ENCODE results near the gene ARHGEF12. TPM values are rescaled to one million over a fixed set of nuclear protein-coding genes. Genes with fewer than 3 reads are reported as not detected.

The ARHGEF12 gene
- total and polyA plus RNA-seq, 10 of the 15 experiments (the other 5 are each of a cell fraction or from before 2014, with no cell fraction given): 2.7 to 40.8 (median 20.9) TPM

DNA sequence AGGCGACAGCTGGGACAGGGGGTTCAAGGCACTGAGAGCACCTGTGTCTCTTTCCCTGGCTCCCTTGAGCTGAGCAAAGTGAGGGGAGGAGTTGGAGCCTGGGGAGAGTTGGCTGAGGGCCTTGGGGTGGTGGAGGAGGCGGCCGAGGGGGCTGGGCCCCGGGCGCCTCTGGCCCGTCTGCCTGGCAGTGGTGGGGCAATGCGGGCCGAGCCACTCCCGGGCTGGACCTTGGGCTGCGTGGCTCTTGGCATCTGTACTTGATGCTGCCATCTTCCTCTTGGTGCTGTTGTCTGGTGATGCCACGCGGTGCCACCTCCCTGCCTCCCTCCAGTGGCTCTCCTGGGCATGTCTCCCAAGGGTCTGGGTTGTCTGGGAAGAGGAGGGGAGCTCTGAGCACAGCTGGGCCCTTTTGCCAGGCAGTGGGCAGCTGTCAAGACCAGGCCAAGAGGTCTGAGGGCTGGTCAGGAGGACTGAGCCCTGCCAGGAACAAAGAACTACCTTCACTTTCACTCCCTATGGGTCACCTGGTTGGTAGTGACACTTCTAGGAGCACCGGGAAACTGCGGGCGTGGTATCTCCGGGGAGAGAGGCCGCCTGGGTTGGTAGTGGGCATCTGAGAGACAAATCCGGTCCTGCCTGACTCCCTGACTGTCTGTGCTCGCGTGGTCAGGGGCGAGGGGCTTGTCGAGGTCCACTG lies 176.7 kb downstream of the ARHGEF12 start:
- POLR2A ChIA-PET: no interaction called here
- no peak for ATAC-seq
- Histone ChIP-seq H3K27ac (ENCODE audit: control insufficient read depth, insufficient read depth) (no peak overlapping the region), H3K4me2 (ENCODE audit: control insufficient read depth, insufficient read depth) (no peak overlapping the region), H4K20me1 (ENCODE audit: control insufficient read depth, insufficient read depth) (no peaks in the 10 kb centered on the region; the same call in 1 of the 2 replicates), H3K79me2 (ENCODE audit: control insufficient read depth, insufficient read depth, low read length) (no peaks in the 10 kb centered on the region), H3K36me3 (ENCODE audit: control insufficient read depth in 2 of 2, insufficient read depth in 2 of 2, low read length in 1 of 2) (no peaks in the 10 kb centered on the region; a peak in 1 of 4 replicates), H3K27me3 (replicated peaks in 1 of 2; ENCODE audit: control insufficient read depth in 2 of 2, insufficient read depth in 2 of 2, low read length in 1 of 2) (no peaks in the 10 kb centered on the region), H2AFZ (ENCODE audit: control insufficient read depth, low read depth, low read length) (no peak overlapping the region), H3K9ac (ENCODE audit: control insufficient read depth, insufficient read depth, low read length) (no peak overlapping the region), H3K4me3 (no peak overlapping the region), H3K9me3 (replicated peaks; ENCODE audit: control insufficient read depth, insufficient read depth, low read length) (no peaks in the 10 kb centered on the region), H3K4me1 (ENCODE audit: control insufficient read depth, insufficient read depth, low read length) (no peaks in the 10 kb centered on the region; the same call in 1 of the 2 replicates)
- SMC1A ChIA-PET (ENCODE audit: uncharacterized antibody, unreplicated experiment): interaction anchor here (1.4 to 5.1 kb wide), 4 partner anchors 100 to 415 kb away, joined by 4 to 32 read pairs (median 4); no protein-coding TSS in a partner anchor
- intact Hi-C loops (cut with micrococcal nuclease; ENCODE audit: unreplicated experiment) (loop anchor here (5.0 kb wide), 1 partner anchor 599 kb away; no protein-coding TSS in a partner anchor), in situ Hi-C loops (cut with MboI) (loop anchor here (10.0 kb wide), 1 partner anchor 172 kb away; no protein-coding TSS in a partner anchor)
- BruUV-seq (replicated peaks): no TSS peak
- RAD21 ChIA-PET (ENCODE audit: unreplicated experiment): interaction anchor here (0.5 to 5.0 kb wide), 4 partner anchors 40 to 440 kb away, joined by 3 to 64 read pairs (median 5); no protein-coding TSS in a partner anchor
- FAIRE-seq: no peak
- CTCF ChIA-PET: interaction anchor here (1.1 to 8.9 kb wide), 6 partner anchors 10 to 682 kb away, joined by 3 to 95 read pairs (median 8); no protein-coding TSS in a partner anchor
- WGBS (ENCODE audit: insufficient coverage, insufficient replicate concordance, low lambda C conversion rate, missing lambda C conversion rate): 68% methylated on average over 22 of the region's 22 CpGs
- no peak for DNase-seq (ENCODE audit: low read depth, low spot score)
- TF ChIP-seq CEBPB (IDR thresholded peaks at IDR 0.05; ENCODE audit: borderline replicate concordance in 1 of 2, low read depth in 2 of 2, low read length in 2 of 2): no peak
- TF ChIP-seq PAX8 (IDR thresholded peaks at IDR 0.05): no peak
- no peak for TF ChIP-seq SMARCA5 (IDR thresholded peaks at IDR 0.05)
- no peak for TF ChIP-seq ASH2L (IDR thresholded peaks at IDR 0.05; ENCODE audit: borderline replicate concordance, low read depth)
- no peak for TF ChIP-seq WRNIP1 (IDR thresholded peaks at IDR 0.05; ENCODE audit: borderline replicate concordance, low read depth, low read length)
- TF ChIP-seq, protein P1, sequence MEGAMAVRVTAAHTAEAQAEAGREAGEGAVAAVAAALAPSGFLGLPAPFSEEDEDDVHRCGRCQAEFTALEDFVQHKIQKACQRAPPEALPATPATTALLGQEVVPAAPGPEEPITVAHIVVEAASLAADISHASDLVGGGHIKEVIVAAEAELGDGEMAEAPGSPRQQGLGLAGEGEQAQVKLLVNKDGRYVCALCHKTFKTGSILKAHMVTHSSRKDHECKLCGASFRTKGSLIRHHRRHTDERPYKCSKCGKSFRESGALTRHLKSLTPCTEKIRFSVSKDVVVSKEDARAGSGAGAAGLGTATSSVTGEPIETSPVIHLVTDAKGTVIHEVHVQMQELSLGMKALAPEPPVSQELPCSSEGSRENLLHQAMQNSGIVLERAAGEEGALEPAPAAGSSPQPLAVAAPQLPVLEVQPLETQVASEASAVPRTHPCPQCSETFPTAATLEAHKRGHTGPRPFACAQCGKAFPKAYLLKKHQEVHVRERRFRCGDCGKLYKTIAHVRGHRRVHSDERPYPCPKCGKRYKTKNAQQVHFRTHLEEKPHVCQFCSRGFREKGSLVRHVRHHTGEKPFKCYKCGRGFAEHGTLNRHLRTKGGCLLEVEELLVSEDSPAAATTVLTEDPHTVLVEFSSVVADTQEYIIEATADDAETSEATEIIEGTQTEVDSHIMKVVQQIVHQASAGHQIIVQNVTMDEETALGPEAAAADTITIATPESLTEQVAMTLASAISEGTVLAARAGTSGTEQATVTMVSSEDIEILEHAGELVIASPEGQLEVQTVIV (IDR thresholded peaks at IDR 0.05; ENCODE audit: borderline replicate concordance, partially characterized antibody): no peak
- TF ChIP-seq, protein P2, sequence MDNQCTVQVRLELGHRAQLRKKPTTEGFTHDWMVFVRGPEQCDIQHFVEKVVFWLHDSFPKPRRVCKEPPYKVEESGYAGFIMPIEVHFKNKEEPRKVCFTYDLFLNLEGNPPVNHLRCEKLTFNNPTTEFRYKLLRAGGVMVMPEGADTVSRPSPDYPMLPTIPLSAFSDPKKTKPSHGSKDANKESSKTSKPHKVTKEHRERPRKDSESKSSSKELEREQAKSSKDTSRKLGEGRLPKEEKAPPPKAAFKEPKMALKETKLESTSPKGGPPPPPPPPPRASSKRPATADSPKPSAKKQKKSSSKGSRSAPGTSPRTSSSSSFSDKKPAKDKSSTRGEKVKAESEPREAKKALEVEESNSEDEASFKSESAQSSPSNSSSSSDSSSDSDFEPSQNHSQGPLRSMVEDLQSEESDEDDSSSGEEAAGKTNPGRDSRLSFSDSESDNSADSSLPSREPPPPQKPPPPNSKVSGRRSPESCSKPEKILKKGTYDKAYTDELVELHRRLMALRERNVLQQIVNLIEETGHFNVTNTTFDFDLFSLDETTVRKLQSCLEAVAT (IDR thresholded peaks at IDR 0.05): no peak
- no peak for TF ChIP-seq SRF (IDR thresholded peaks at IDR 0.05; ENCODE audit: low read depth in 2 of 2, low read length in 2 of 2)
- TF ChIP-seq, protein P3, sequence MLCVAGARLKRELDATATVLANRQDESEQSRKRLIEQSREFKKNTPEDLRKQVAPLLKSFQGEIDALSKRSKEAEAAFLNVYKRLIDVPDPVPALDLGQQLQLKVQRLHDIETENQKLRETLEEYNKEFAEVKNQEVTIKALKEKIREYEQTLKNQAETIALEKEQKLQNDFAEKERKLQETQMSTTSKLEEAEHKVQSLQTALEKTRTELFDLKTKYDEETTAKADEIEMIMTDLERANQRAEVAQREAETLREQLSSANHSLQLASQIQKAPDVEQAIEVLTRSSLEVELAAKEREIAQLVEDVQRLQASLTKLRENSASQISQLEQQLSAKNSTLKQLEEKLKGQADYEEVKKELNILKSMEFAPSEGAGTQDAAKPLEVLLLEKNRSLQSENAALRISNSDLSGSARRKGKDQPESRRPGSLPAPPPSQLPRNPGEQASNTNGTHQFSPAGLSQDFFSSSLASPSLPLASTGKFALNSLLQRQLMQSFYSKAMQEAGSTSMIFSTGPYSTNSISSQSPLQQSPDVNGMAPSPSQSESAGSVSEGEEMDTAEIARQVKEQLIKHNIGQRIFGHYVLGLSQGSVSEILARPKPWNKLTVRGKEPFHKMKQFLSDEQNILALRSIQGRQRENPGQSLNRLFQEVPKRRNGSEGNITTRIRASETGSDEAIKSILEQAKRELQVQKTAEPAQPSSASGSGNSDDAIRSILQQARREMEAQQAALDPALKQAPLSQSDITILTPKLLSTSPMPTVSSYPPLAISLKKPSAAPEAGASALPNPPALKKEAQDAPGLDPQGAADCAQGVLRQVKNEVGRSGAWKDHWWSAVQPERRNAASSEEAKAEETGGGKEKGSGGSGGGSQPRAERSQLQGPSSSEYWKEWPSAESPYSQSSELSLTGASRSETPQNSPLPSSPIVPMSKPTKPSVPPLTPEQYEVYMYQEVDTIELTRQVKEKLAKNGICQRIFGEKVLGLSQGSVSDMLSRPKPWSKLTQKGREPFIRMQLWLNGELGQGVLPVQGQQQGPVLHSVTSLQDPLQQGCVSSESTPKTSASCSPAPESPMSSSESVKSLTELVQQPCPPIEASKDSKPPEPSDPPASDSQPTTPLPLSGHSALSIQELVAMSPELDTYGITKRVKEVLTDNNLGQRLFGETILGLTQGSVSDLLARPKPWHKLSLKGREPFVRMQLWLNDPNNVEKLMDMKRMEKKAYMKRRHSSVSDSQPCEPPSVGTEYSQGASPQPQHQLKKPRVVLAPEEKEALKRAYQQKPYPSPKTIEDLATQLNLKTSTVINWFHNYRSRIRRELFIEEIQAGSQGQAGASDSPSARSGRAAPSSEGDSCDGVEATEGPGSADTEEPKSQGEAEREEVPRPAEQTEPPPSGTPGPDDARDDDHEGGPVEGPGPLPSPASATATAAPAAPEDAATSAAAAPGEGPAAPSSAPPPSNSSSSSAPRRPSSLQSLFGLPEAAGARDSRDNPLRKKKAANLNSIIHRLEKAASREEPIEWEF (IDR thresholded peaks at IDR 0.05; ENCODE audit: insufficient replicate concordance, low read depth, low read length): no peak
- TF ChIP-seq PAX5 (IDR thresholded peaks at IDR 0.05; ENCODE audit: borderline replicate concordance, low read depth, low read length): no peak
- no peak for TF ChIP-seq MXI1 (IDR thresholded peaks at IDR 0.05; ENCODE audit: low read depth, low read length)
- TF ChIP-seq BACH1 (IDR thresholded peaks at IDR 0.05; ENCODE audit: borderline replicate concordance): no peak
- TF ChIP-seq ZZZ3 (IDR thresholded peaks at IDR 0.05; ENCODE audit: control insufficient read depth, insufficient read length, low read depth): no peak
